ENCODE measurements around the gene PACSIN1. TPM values are rescaled to one million over a fixed set of nuclear protein-coding genes. Genes with fewer than 3 reads are reported as not detected.

The PACSIN1 gene
- total RNA-seq, 1 experiment from 2014 or later, result 5.0 TPM

GRCh38 chr6:34447386-34447785 is 18.5 kb upstream of the PACSIN1 start (continued):
- no peak for TF ChIP-seq POLR2A (IDR thresholded peaks at IDR 0.05; ENCODE audit: borderline replicate concordance, extremely low read depth, insufficient read depth, insufficient read length)
- TF ChIP-seq ZNF274 (IDR thresholded peaks at IDR 0.05; ENCODE audit: low read depth, low read length), result no peak
- TF ChIP-seq, protein P1, sequence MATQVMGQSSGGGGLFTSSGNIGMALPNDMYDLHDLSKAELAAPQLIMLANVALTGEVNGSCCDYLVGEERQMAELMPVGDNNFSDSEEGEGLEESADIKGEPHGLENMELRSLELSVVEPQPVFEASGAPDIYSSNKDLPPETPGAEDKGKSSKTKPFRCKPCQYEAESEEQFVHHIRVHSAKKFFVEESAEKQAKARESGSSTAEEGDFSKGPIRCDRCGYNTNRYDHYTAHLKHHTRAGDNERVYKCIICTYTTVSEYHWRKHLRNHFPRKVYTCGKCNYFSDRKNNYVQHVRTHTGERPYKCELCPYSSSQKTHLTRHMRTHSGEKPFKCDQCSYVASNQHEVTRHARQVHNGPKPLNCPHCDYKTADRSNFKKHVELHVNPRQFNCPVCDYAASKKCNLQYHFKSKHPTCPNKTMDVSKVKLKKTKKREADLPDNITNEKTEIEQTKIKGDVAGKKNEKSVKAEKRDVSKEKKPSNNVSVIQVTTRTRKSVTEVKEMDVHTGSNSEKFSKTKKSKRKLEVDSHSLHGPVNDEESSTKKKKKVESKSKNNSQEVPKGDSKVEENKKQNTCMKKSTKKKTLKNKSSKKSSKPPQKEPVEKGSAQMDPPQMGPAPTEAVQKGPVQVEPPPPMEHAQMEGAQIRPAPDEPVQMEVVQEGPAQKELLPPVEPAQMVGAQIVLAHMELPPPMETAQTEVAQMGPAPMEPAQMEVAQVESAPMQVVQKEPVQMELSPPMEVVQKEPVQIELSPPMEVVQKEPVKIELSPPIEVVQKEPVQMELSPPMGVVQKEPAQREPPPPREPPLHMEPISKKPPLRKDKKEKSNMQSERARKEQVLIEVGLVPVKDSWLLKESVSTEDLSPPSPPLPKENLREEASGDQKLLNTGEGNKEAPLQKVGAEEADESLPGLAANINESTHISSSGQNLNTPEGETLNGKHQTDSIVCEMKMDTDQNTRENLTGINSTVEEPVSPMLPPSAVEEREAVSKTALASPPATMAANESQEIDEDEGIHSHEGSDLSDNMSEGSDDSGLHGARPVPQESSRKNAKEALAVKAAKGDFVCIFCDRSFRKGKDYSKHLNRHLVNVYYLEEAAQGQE (IDR thresholded peaks at IDR 0.05; ENCODE audit: low read depth), result no peak
- no peak for TF ChIP-seq ATF3 (IDR thresholded peaks at IDR 0.05)

- DNase-seq (ENCODE audit: low read depth, low spot score), result no peak
Observed at GRCh38 chr6:34447910-34448309, 18.0 kb upstream of the PACSIN1 start.

More at GRCh38 chr6:34447910-34448309, 18.0 kb upstream of the PACSIN1 start:
- Histone ChIP-seq H3K9me2 (ENCODE audit: insufficient read depth) (no peaks in the 10 kb centered on the region), H3K27ac (ENCODE audit: low read depth, low read length) (no peak overlapping the region), H2AFZ (ENCODE audit: low read depth, low read length, poor library complexity, severe bottlenecking) (no peak overlapping the region), H3K27me3 (ENCODE audit: insufficient read depth, low read length) (no peaks in the 10 kb centered on the region), H3K4me2 (ENCODE audit: low read length) (no peak overlapping the region), H3K9me3 (ENCODE audit: control insufficient read depth in 1 of 2, insufficient read depth in 1 of 2, low read depth in 1 of 2, low read length in 2 of 2) (no peaks in the 10 kb centered on the region), H4K20me1 (ENCODE audit: insufficient read depth) (no peaks in the 10 kb centered on the region), H3K36me3 (ENCODE audit: control insufficient read depth in 1 of 2, insufficient read depth in 2 of 2, low read length in 2 of 2) (no peaks in the 10 kb centered on the region), H3K4me1 (ENCODE audit: control insufficient read depth in 1 of 2, insufficient read depth in 2 of 2, low read length in 2 of 2) (peaks cover 8 to 13% of the 10 kb centered on the region in 2 experiments; a peak in 2 of 4 replicates), H3K9ac (ENCODE audit: low read length) (no peak overlapping the region), H3K79me2 (ENCODE audit: insufficient read depth, low read length) (no peaks in the 10 kb centered on the region), H3K4me3 (replicated peaks in 1 of 2; ENCODE audit: low read depth in 1 of 2, low read length in 2 of 2) (no peak overlapping the region)
- TF ChIP-seq ZBTB33 (IDR thresholded peaks at IDR 0.05; ENCODE audit: extremely low read depth, insufficient replicate concordance, low read length) (no peak), FOSL1 (IDR thresholded peaks at IDR 0.05; ENCODE audit: low read depth) (no peak), CEBPB (IDR thresholded peaks at IDR 0.05; ENCODE audit: low read depth) (no peak), ZNF274 (IDR thresholded peaks at IDR 0.05; ENCODE audit: low read depth, low read length) (no peak), SRF (IDR thresholded peaks at IDR 0.05; ENCODE audit: low read depth) (no peak), EZH2phosphoT487 (IDR thresholded peaks at IDR 0.05; ENCODE audit: borderline replicate concordance) (no peak), JUND (IDR thresholded peaks at IDR 0.05) (no peak), SIN3A (IDR thresholded peaks at IDR 0.05; ENCODE audit: low read depth) (no peak), POLR2AphosphoS5 (IDR thresholded peaks at IDR 0.05; ENCODE audit: low read depth, low read length) (no peak), CTCF (IDR thresholded peaks at IDR 0.05 in 2 of 3, conservative IDR thresholded peaks at IDR 0.05 in 1 of 3; ENCODE audit: borderline replicate concordance in 1 of 3, insufficient read depth in 1 of 3, low read depth in 2 of 3, low read length in 2 of 3) (no peak), EGR1 (IDR thresholded peaks at IDR 0.05; ENCODE audit: low read depth) (no peak), POLR2A (IDR thresholded peaks at IDR 0.05; ENCODE audit: borderline replicate concordance, extremely low read depth, insufficient read depth, insufficient read length) (no peak), EZH2 (IDR thresholded peaks at IDR 0.05) (no peak), ELF1 (IDR thresholded peaks at IDR 0.05; ENCODE audit: borderline replicate concordance, low read depth) (no peak), ATF3 (IDR thresholded peaks at IDR 0.05) (no peak)
- BruUV-seq (replicated peaks), result no TSS peak
- peak; percentile 96 for ATAC-seq
- intact Hi-C loops (cut with micrococcal nuclease), result no loop called here
- ChIA-PET POLR2A (interaction anchor here (1.2 kb wide), 1 partner anchor 11 kb away, joined by 3 read pairs; no protein-coding TSS in a partner anchor), CTCF (interaction anchor here (1.9 kb wide), 1 partner anchor 12 kb away, joined by 7 read pairs; no protein-coding TSS in a partner anchor), RAD21 (ENCODE audit: low non-redundant PET in 1 of 2, low total read pairs in 2 of 2, uncharacterized antibody in 2 of 2, unreplicated experiment in 2 of 2) (no interaction called here)
